ENCODE measurements around the gene STX11.

- TF ChIP-seq CTCF (IDR thresholded peaks at IDR 0.05; ENCODE audit: poor library complexity, severe bottlenecking) (no peak), SMC3 (conservative IDR thresholded peaks at IDR 0.05; ENCODE audit: poor library complexity) (no peak)
These were observed 27.4 kb downstream of the STX11 start for GRCh38 chr6:144177726-144178125.

All from neural cell (in vitro differentiated cells).